Erythroblast (primary cell): ENCODE data around the gene EGFLAM.

Experiments
- GATA1 ChIP-seq: IDR thresholded peaks from 2 replicates; pipeline ENCODE4 v1.6.1; 2011; ENCODE audit warnings: low read depth, mild to moderate bottlenecking, control low read depth, low read length, moderate library complexity
- POLR2A ChIP-seq: IDR thresholded peaks from 2 replicates; pipeline ENCODE4 v1.6.1; 2011; ENCODE audit warnings: mild to moderate bottlenecking, low read length

- TF ChIP-seq POLR2A (no peak), GATA1 (no peak)
These were observed 27.6 kb downstream of the EGFLAM start for GRCh38 chr5:38286002-38286401.
